Progenitor cell of endocrine pancreas (in vitro differentiated cells): ENCODE results near the gene BCL2L11. TPM values are rescaled to one million over a fixed set of nuclear protein-coding genes. Genes with fewer than 3 reads are reported as not detected.

Experiments used
- DNase-seq: peaks from one replicate; pipeline ENCODE4 v3.0.0; 2021; ENCODE audit warnings: low spot score; ENCODE audit not compliant: unreplicated experiment
- H3K27ac Mint-ChIP-seq: 2 replicates; pipeline ENCODE4 v1.8.0; 2021; ENCODE audit warnings: mild to moderate bottlenecking, moderate library complexity, mixed read lengths
- H3K27me3 Mint-ChIP-seq: 2 replicates; pipeline ENCODE4 v1.8.0; 2021; ENCODE audit warnings: mixed read lengths
- H3K36me3 Mint-ChIP-seq: 2 replicates; pipeline ENCODE4 v1.8.0; 2022; ENCODE audit warnings: mixed read lengths; ENCODE audit not compliant: insufficient read depth
- H3K4me1 Mint-ChIP-seq: 2 replicates; pipeline ENCODE4 v1.8.0; 2021; ENCODE audit warnings: low read depth, mixed read lengths
- H3K4me3 Mint-ChIP-seq: 2 replicates; pipeline ENCODE4 v1.8.0; 2021; ENCODE audit warnings: low read depth, mild to moderate bottlenecking, moderate library complexity, mixed read lengths
- H3K9me3 Mint-ChIP-seq: 2 replicates; pipeline ENCODE4 v1.8.0; 2021; ENCODE audit warnings: low read depth, mixed read lengths
- CTCF ChIP-seq: fragments of 200-600 bp; sonication (generic); IDR thresholded peaks from one replicate; pipeline ENCODE4 v1.5.0; 2021; ENCODE audit warnings: antibody characterized with exemption, mild to moderate bottlenecking; ENCODE audit not compliant: unreplicated experiment
- total RNA-seq: library from RNA; stranded (reverse); gene quantifications from 2 replicates; pipeline ENCODE4 v1.2.1, GENCODE V29; 2021

BCL2L11 gene
- total RNA-seq, 1 donor from 2014 or later, result 27.7 TPM

GRCh38 chr2:111172666-111173065 lies 52.0 kb downstream of the BCL2L11 start:
- Mint-ChIP-seq H3K9me3 (no peaks in the 10 kb centered on the region), H3K36me3 (peaks cover 2% of the 10 kb centered on the region), H3K4me3 (no peak overlapping the region), H3K4me1 (peaks cover 16% of the 10 kb centered on the region), H3K27ac (no peak overlapping the region), H3K27me3 (peaks cover 8% of the 10 kb centered on the region)
- no peak for TF ChIP-seq CTCF
- DNase-seq, result no peak

- Mint-ChIP-seq H3K4me1 (peaks cover 16% of the 10 kb centered on the region), H3K4me3 (no peak overlapping the region), H3K9me3 (no peaks in the 10 kb centered on the region), H3K36me3 (no peaks in the 10 kb centered on the region), H3K27ac (no peak overlapping the region), H3K27me3 (peaks cover 8% of the 10 kb centered on the region)
- no peak for DNase-seq
- TF ChIP-seq CTCF, result no peak
Observed at GRCh38 chr2:111173338-111173737, 52.6 kb downstream of the BCL2L11 start.

GRCh38 chr2:111173856-111174255 lies 53.1 kb downstream of the BCL2L11 start:
- H3K9me3 Mint-ChIP-seq, result no peaks in the 10 kb centered on the region
- no peak overlapping the region for H3K27ac Mint-ChIP-seq
- H3K4me3 Mint-ChIP-seq, result no peak overlapping the region
- H3K4me1 Mint-ChIP-seq, result peaks cover 13% of the 10 kb centered on the region
- no peaks in the 10 kb centered on the region for H3K36me3 Mint-ChIP-seq
- H3K27me3 Mint-ChIP-seq, result peaks cover 8% of the 10 kb centered on the region
- TF ChIP-seq CTCF, result no peak
- DNase-seq, result no peak

GRCh38 chr2:111175615-111176014 lies 54.9 kb downstream of the BCL2L11 start:
- no peak overlapping the region for H3K27ac Mint-ChIP-seq
- TF ChIP-seq CTCF, result no peak
- H3K36me3 Mint-ChIP-seq, result no peaks in the 10 kb centered on the region
- H3K4me1 Mint-ChIP-seq, result peaks cover 18% of the 10 kb centered on the region
- peaks cover 10% of the 10 kb centered on the region for H3K27me3 Mint-ChIP-seq
- H3K9me3 Mint-ChIP-seq, result no peaks in the 10 kb centered on the region
- no peak overlapping the region for H3K4me3 Mint-ChIP-seq
- DNase-seq, result no peak

GRCh38 chr2:111176388-111176787 lies 55.7 kb downstream of the BCL2L11 start:
- no peak for DNase-seq
- Mint-ChIP-seq H3K36me3 (no peaks in the 10 kb centered on the region), H3K4me1 (peaks cover 14% of the 10 kb centered on the region), H3K27me3 (peaks cover 13% of the 10 kb centered on the region), H3K27ac (peak overlapping the region; percentile 38), H3K9me3 (no peaks in the 10 kb centered on the region), H3K4me3 (no peak overlapping the region)
- TF ChIP-seq CTCF, result no peak
